H9 (cell line): ENCODE data around the gene CD244. TPM values are rescaled to one million over a fixed set of nuclear protein-coding genes. Genes with fewer than 3 reads are reported as not detected.

Source experiments
- DNase-seq: peaks from one replicate; pipeline ENCODE4 v3.0.0-alpha.2; 2017
- H2AFZ ChIP-seq: one replicate; pipeline ENCODE4 v1.6.1; 2013; ENCODE audit warnings: mild to moderate bottlenecking, low read length, control low read depth, moderate library complexity
- H2AK5ac ChIP-seq: 2 replicates; pipeline ENCODE4 v1.6.1; 2013; ENCODE audit warnings: low read length, control low read depth, mixed read lengths; ENCODE audit not compliant: insufficient read length
- H2BK120ac ChIP-seq: one replicate; pipeline ENCODE4 v1.6.1; 2013; ENCODE audit warnings: low read depth, mild to moderate bottlenecking, low read length, control low read depth, inconsistent platforms; ENCODE audit not compliant: poor library complexity, severe bottlenecking
- H2BK12ac ChIP-seq: 2 replicates; pipeline ENCODE4 v1.6.1; 2013; ENCODE audit warnings: low read length, control low read depth, mixed read lengths, low read depth; ENCODE audit not compliant: insufficient read length
- H2BK15ac ChIP-seq: 2 replicates; pipeline ENCODE4 v1.6.1; 2013; ENCODE audit warnings: low read depth, low read length, control low read depth
- H2BK20ac ChIP-seq: one replicate; pipeline ENCODE4 v1.6.1; 2013; ENCODE audit warnings: low read depth, mild to moderate bottlenecking, low read length, control low read depth, inconsistent platforms; ENCODE audit not compliant: poor library complexity, severe bottlenecking
- H2BK5ac ChIP-seq: 2 replicates; pipeline ENCODE4 v1.6.1; 2013; ENCODE audit warnings: low read length, control low read depth, mixed read lengths; ENCODE audit not compliant: insufficient read length
- H3K14ac ChIP-seq: 2 replicates; pipeline ENCODE4 v1.6.1; 2013; ENCODE audit warnings: low read length, control low read depth; ENCODE audit not compliant: insufficient read depth
- H3K18ac ChIP-seq: 2 replicates; pipeline ENCODE4 v1.6.1; 2013; ENCODE audit warnings: low read depth, mild to moderate bottlenecking, mixed read lengths, low read length, control low read depth; ENCODE audit not compliant: insufficient read length
- H3K23ac ChIP-seq: 2 replicates; pipeline ENCODE4 v1.6.1; 2013; ENCODE audit warnings: low read length, control low read depth, mixed read lengths, low read depth; ENCODE audit not compliant: insufficient read length
- H3K23me2 ChIP-seq: 2 replicates; pipeline ENCODE4 v1.6.1; 2013; ENCODE audit warnings: low read depth, mild to moderate bottlenecking, mixed read lengths, low read length, control low read depth; ENCODE audit not compliant: insufficient read length, poor library complexity, severe bottlenecking
- H3K27ac ChIP-seq: 2 replicates; pipeline ENCODE4 v1.5.1; 2013; ENCODE audit warnings: low read length, control low read depth, mixed read lengths, low read depth; ENCODE audit not compliant: insufficient read length
- H3K27me3 ChIP-seq: 2 replicates; pipeline ENCODE4 v1.6.1; 2013; ENCODE audit warnings: low read length, control low read depth, inconsistent platforms; ENCODE audit not compliant: insufficient read depth
- H3K4ac ChIP-seq: 2 replicates; pipeline ENCODE4 v1.6.1; 2013; ENCODE audit warnings: low read depth, mild to moderate bottlenecking, control low read depth, inconsistent platforms, low read length, moderate library complexity
- H3K4me1 ChIP-seq: 2 replicates; pipeline ENCODE4 v1.6.1; 2013; ENCODE audit warnings: low read length, control low read depth, inconsistent platforms; ENCODE audit not compliant: insufficient read depth
- H3K4me2 ChIP-seq: 2 replicates; pipeline ENCODE4 v1.6.1; 2013; ENCODE audit warnings: low read length, control low read depth, mixed read lengths; ENCODE audit not compliant: insufficient read length, insufficient read depth
- H3K56ac ChIP-seq: 2 replicates; pipeline ENCODE4 v1.6.1; 2013; ENCODE audit warnings: low read depth, mild to moderate bottlenecking, mixed read lengths, low read length, control low read depth; ENCODE audit not compliant: insufficient read length
- H3K79me1 ChIP-seq: 2 replicates; pipeline ENCODE4 v1.6.1; 2013; ENCODE audit warnings: low read depth, mild to moderate bottlenecking, moderate library complexity, low read length, control low read depth, inconsistent platforms; ENCODE audit not compliant: insufficient read depth, poor library complexity, severe bottlenecking
- H3K79me2 ChIP-seq: 2 replicates; pipeline ENCODE4 v1.6.1; 2013; ENCODE audit warnings: low read length, control low read depth, inconsistent platforms; ENCODE audit not compliant: insufficient read depth
- H3K9ac ChIP-seq: 2 replicates; pipeline ENCODE4 v1.6.1; 2013; ENCODE audit warnings: low read length, control low read depth, mixed read lengths; ENCODE audit not compliant: insufficient read length; ENCODE audit errors: extremely low read depth
- H3K9me3 ChIP-seq: one replicate; pipeline ENCODE4 v1.6.1; 2013; ENCODE audit warnings: low read depth, low read length, inconsistent platforms; ENCODE audit not compliant: control insufficient read depth
- H3T11ph ChIP-seq: one replicate; pipeline ENCODE4 v1.6.1; 2013; ENCODE audit warnings: mild to moderate bottlenecking, low read length, control low read depth, inconsistent platforms
- H4K20me1 ChIP-seq: one replicate; pipeline ENCODE4 v1.6.1; 2013; ENCODE audit not compliant: control insufficient read depth, insufficient read length, insufficient read depth
- H4K5ac ChIP-seq: 2 replicates; pipeline ENCODE4 v1.6.1; 2013; ENCODE audit warnings: low read depth, mild to moderate bottlenecking, mixed read lengths, low read length, control low read depth; ENCODE audit not compliant: insufficient read length
- H4K8ac ChIP-seq: replicated peaks from 2 replicates; pipeline ENCODE4 v1.6.1; 2013; ENCODE audit warnings: low read length, control low read depth, mixed read lengths, low read depth; ENCODE audit not compliant: insufficient read length
- H4K91ac ChIP-seq: 2 replicates; pipeline ENCODE4 v1.6.1; 2013; ENCODE audit warnings: low read depth, mild to moderate bottlenecking, moderate library complexity, mixed read lengths, low read length, control low read depth; ENCODE audit not compliant: insufficient read length
- H3K27ac Mint-ChIP-seq, 3 experiments: 2 replicates in 2 of 3; 3 replicates in 1 of 3; pipeline ENCODE4 v1.8.0; 2020 to 2021; ENCODE audit warnings: mixed read lengths in 3 of 3, mild to moderate bottlenecking in 1 of 3, moderate library complexity in 1 of 3
- H3K27me3 Mint-ChIP-seq: 2 replicates; pipeline ENCODE4 v1.8.0; 2021; ENCODE audit warnings: low read depth, mild to moderate bottlenecking, moderate library complexity, mixed read lengths
- H3K36me3 Mint-ChIP-seq, 3 experiments: 2 replicates in 2 of 3; 3 replicates in 1 of 3; pipeline ENCODE4 v1.8.0; 2020 to 2021; ENCODE audit warnings: low read depth in 3 of 3, mixed read lengths in 3 of 3; ENCODE audit not compliant: insufficient read depth in 1 of 3
- H3K4me1 Mint-ChIP-seq, 2 experiments: 2 replicates each; pipeline ENCODE4 v1.8.0; 2020; ENCODE audit warnings: mixed read lengths in 2 of 2
- H3K4me3 Mint-ChIP-seq, 2 experiments: 2 replicates in 1 of 2; 3 replicates in 1 of 2; pipeline ENCODE4 v1.8.0; 2020 to 2021; ENCODE audit warnings: mild to moderate bottlenecking in 2 of 2, mixed read lengths in 2 of 2, moderate library complexity in 1 of 2
- H3K9me3 Mint-ChIP-seq, 2 experiments: 2 replicates in 1 of 2; 3 replicates in 1 of 2; pipeline ENCODE4 v1.8.0; 2020; ENCODE audit warnings: mild to moderate bottlenecking in 2 of 2, mixed read lengths in 2 of 2, moderate library complexity in 1 of 2
- WGBS: extraction: QIAGEN DNeasy Blood & Tissue Kit; methylation state at CpG from one replicate; pipeline ENCODE4 v1.1.7; 2013; ENCODE audit warnings: missing lambda C conversion rate, low lambda C conversion rate, mixed read lengths; ENCODE audit not compliant: insufficient read length; ENCODE audit errors: extremely low coverage; 5-methylcytosine and 5-hydroxymethylcytosine counted together
- total RNA-seq: library from RNA; stranded (reverse); gene quantifications from 2 replicates; pipeline ENCODE4 v1.2.1, GENCODE V29; 2021
- TF ChIP-seq, protein P1 (sequence below): fragments of 200-600 bp; sonication (generic); conservative IDR thresholded peaks from 3 replicates; pipeline ENCODE4 v1.8.0; 2021; ENCODE audit warnings: antibody characterized with exemption, mild to moderate bottlenecking

Gene CD244
- total RNA-seq, 1 experiment from 2014 or later = not detected

DNA sequence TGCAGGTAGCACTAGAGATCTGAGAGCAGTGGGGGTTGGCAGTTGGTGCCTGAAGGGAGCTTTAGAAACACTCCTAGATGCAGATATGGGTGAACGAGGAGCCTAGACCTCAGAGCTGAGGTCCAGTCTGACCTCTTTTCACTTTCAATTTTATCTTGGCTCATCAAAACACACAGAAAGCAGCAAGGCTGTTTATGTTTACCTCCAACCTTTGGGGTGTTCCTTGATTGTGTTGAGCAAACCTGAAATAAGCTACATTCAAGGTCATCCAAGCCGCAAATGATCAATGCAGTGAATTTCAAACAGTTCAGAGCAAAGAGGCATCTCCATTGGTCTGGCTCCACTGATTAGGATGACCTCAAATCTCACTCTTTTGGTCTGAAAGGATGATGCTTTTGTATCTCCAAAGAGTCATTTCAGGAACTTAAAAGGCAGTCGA is 65.4 kb downstream of the CD244 start:
- WGBS = no CpG with 5 or more reads among the region's 3 CpGs
- TF ChIP-seq, protein P1, sequence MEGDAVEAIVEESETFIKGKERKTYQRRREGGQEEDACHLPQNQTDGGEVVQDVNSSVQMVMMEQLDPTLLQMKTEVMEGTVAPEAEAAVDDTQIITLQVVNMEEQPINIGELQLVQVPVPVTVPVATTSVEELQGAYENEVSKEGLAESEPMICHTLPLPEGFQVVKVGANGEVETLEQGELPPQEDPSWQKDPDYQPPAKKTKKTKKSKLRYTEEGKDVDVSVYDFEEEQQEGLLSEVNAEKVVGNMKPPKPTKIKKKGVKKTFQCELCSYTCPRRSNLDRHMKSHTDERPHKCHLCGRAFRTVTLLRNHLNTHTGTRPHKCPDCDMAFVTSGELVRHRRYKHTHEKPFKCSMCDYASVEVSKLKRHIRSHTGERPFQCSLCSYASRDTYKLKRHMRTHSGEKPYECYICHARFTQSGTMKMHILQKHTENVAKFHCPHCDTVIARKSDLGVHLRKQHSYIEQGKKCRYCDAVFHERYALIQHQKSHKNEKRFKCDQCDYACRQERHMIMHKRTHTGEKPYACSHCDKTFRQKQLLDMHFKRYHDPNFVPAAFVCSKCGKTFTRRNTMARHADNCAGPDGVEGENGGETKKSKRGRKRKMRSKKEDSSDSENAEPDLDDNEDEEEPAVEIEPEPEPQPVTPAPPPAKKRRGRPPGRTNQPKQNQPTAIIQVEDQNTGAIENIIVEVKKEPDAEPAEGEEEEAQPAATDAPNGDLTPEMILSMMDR = no peak
- no peak overlapping the region for H3K4ac ChIP-seq
- H3K27ac ChIP-seq = no peak overlapping the region
- Mint-ChIP-seq H3K4me1 (no peaks in the 10 kb centered on the region), H3K36me3 (no peaks in the 10 kb centered on the region), H3K9me3 (no peaks in the 10 kb centered on the region), H3K27ac (no peak overlapping the region), H3K4me3 (no peak overlapping the region), H3K27me3 (peaks cover 3% of the 10 kb centered on the region; the same call in 1 of the 2 replicates)
- H4K5ac ChIP-seq = no peak overlapping the region
- H2AFZ ChIP-seq = no peak overlapping the region
- H3T11ph ChIP-seq = no peak overlapping the region
- H2BK12ac ChIP-seq = no peak overlapping the region
- H3K23me2 ChIP-seq = no peaks in the 10 kb centered on the region
- H3K79me1 ChIP-seq = no peaks in the 10 kb centered on the region
- no peak overlapping the region for H2BK120ac ChIP-seq
- H3K4me1 ChIP-seq = no peaks in the 10 kb centered on the region
- H2BK20ac ChIP-seq = no peak overlapping the region
- no peak overlapping the region for H3K23ac ChIP-seq
- no peak overlapping the region for H2AK5ac ChIP-seq
- no peak overlapping the region for H3K4me2 ChIP-seq
- no peak overlapping the region for H3K14ac ChIP-seq
- H2BK15ac ChIP-seq = no peak overlapping the region
- H4K8ac ChIP-seq = no peak overlapping the region
- H3K18ac ChIP-seq = no peak overlapping the region
- no peak overlapping the region for H3K56ac ChIP-seq
- no peaks in the 10 kb centered on the region for H3K27me3 ChIP-seq
- no peak overlapping the region for H2BK5ac ChIP-seq
- H3K9ac ChIP-seq = no peak overlapping the region
- DNase-seq = no peak
- H3K9me3 ChIP-seq = no peaks in the 10 kb centered on the region
- H4K20me1 ChIP-seq = no peaks in the 10 kb centered on the region
- no peak overlapping the region for H4K91ac ChIP-seq
- no peaks in the 10 kb centered on the region for H3K79me2 ChIP-seq
